ENCODE data around the gene MAGEF1.
"Not testable (repeated sequence)": the region's sequence is repeated elsewhere in the genome, so short reads cannot be mapped to it uniquely, and the experiment has no call there.

The MAGEF1 gene

DNA sequence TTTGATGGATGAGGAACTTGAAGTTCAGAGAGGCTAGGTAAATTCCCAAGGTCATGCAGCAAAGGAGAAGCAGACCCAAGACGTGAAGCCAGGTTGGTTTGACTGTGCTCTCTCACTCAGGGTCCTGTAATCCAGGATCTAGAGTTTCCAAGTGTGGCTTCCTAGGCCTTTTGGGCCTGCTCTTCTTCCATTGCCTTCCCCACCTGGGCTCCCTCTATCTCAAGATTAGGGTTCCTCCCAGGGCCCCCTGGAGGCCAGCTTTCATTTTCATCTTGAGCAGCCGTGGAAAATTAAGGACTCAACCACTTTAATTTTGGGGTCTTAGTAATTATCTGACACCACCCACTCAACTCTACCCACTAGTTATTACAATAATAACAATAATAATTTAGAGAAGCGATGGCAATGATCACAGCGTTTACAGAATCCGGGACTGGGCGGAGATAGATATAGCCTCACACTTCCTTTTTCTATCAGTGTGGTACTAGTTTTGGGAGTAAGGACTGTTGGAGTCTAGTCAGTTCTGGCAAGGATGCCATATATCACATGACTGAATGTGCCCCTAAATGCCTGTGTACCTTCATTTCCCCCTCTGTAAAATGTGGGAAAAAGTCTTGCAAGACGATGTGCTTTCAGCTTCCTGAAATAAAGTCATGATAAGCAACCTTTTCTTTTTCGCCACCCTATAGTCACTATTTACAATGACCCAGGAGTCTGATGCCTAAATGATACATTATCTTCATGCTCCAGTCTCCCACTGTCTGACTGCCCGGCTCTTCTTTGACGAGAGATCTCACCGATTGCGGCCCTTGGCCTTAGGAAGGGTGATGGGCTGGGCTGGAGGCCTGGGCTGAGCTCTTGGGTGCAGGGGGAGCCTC lies 30.2 kb upstream of the MAGEF1 start:
- no peak for DNase-seq

DNA sequence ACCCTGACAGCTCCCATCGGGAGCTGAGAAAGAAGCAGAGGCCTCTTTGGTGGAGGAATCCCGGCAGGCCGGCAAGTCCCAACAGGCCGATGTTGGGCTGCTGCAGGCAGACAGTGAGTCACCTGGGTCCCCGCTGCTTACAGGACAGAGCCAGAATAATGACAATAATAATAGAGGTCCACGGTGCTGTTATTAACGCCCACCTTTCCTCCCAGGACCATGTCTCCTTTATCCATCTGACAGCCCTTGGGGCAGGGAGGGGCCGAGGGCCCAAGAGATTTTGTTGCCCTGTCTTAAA lies 29.3 kb upstream of the MAGEF1 start:
- DNase-seq = no peak

DNA sequence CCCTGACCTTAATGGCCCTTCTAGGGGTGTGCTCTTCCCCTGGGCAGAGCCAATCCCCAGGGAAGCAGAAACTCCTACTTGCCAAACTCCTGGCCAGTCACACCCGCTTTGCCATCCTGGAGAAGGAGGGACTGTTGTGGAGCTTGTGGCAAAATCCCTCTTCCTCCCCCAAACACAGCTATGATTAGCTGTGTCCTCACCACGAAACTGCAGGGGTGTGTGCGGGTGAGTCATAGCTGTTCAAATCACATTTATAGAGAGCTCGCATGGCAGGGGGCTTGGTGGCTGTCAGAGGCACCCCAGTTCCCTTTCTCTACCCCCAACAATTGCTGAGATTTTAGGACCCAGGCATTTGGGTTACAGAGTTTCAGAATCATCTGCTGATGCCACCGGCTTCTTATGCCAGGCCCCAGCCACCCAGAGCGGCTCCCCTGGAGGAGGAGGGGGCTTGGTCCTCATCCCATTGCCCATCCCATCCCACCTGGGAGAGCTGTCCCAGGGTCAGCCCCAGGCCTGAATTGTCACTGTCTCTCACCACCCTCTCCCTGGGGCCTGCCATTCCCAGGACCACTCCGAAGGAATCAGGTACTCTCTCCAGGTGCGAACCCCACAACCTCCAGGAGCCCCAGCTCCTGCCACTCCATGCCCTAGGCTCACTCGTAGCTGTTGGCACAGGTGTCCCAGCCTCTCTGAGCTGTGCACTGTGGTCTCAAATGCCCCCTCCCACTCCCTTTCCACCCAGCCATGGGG lies 28.8 kb upstream of the MAGEF1 start:
- no peak for DNase-seq

DNA sequence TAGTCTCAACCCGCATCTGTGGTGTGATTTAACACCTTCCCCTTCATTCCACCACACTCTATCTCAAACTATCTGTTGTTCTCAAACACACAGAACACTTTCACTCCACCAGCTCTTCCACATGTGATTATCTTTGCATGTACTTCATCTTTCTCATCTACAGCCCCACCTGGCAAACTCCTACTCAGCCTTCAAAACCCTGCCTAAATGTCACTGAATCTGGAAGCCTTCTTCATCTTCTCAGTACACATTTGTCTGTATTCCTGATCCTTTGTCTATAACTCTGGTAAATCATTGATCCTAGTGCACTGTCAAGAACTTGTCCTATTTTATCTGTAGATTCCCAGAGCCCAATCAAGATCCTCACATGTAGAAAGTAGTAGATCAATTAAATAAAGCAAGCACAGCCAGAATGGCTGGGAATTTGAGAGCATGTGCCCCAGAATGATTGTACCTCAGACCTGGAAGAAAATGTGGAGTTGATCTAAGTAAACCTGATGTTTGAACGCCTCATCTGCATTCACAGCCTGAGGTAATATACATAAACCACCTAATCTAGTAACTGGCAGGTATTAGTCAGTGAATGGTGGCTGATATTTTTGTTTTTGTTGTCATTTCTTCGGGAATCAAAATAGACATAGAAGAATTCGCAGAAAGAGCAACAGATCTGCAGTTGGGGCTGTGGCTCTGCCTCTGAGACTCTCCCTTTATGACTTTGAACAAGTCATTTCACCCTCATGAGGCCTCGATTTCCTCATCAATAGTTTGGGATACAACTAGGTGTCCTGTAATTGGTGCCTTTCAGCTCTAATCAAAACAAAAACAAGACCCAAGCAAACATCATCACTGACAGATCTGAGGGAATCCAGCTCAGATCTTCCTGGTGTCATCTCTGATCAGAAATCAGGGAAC lies 28.0 kb upstream of the MAGEF1 start:
- no peak for DNase-seq

DNA sequence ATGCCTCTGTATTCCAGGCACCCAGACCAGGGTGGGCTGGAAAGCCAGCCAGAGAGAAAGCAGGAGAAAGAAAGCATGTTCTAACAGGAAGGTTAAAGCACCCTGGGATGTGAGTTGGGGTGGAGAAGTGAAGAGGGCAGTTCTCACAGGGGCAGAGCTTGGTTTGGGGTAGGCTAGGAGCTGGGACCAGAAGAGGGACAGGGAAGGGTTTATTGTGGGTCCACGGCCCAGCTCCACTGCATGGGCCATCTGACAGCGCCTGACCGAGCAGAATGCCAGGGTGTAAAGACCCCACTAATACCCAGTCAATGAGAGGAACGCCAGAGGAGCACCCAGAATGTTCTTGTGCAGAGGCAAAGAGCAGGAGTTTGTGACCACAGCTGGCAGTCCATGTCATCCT lies 27.1 kb upstream of the MAGEF1 start:
- DNase-seq = no peak

DNA sequence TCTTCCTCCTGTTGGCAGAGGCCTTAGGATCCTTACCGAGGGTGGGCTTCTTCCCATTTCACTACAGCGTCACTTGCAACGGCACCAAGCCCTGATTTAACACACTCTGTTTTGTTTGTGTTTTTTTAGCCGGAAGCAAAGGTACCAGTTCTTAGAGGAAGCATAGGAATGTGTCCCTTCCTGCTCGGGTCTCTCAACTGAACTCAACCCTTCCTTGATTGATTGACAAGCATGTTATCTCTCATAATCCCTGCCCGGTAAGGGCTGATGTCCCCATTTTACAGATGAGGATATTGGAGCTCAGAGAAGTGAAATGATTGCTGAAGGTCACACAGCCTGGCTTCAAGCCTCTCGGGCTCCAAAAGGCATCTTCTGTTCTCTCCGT lies 26.6 kb upstream of the MAGEF1 start:
- no peak for DNase-seq

DNA sequence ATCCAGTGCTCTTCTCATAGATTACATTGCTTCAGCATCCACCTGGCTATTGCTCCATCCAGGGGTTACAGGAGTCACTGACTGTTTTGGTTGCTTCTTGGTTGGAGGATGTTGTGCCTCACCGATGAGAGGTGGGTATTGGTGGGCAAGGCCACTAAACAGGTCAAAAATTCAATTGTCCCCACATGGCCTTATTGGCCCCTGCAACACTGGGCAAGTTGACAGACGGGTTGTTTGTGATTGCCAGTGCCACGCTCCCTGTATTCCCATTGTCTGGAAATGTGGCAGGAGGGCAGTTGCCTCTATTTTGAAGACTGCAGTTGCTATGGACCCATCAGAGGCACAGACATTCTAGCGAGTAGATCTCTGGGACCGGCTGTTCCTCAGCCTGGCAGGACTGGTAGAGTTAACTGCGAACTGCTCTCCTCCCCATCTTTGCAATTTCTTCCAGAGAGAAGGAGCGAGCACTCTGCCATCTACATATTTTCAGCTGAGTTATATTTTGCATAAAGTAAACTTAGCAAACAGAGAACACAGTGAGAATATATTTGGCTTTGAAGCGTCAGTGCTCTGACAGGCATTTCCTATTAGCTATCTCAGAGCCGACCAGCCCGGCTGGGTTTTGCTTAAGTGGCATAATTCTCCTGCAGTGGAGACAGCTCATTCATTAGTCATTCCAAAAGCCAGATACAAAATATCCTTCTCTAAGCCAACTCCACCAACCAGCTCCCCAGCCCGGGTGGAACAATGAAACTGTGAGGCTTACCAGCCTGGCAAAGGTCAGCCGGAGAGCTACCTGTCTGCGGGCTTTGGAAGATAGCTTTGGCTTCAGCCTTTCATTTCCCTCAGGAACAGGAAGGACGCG lies 26.0 kb upstream of the MAGEF1 start:
- DNase-seq = no peak

DNA sequence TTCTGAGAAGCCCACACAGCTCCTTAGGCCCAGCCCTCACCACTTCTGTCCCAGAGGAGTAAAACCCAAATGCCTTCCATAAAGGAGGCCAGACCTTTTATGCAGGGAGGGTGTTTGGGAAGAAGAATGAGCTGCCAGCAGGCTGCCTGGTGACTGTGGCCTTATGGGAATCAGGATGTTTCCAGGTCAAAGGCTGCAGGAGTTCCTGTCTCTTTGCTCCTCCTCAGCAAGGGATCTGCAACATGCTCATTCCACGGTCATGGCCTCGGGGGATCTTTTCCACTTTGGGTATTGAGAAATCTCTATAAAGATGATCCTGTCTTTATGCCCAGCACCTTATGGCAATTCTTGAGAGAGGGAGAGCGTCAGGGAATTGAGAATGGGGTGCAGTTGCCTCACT lies 25.2 kb upstream of the MAGEF1 start:
- DNase-seq = no peak

DNA sequence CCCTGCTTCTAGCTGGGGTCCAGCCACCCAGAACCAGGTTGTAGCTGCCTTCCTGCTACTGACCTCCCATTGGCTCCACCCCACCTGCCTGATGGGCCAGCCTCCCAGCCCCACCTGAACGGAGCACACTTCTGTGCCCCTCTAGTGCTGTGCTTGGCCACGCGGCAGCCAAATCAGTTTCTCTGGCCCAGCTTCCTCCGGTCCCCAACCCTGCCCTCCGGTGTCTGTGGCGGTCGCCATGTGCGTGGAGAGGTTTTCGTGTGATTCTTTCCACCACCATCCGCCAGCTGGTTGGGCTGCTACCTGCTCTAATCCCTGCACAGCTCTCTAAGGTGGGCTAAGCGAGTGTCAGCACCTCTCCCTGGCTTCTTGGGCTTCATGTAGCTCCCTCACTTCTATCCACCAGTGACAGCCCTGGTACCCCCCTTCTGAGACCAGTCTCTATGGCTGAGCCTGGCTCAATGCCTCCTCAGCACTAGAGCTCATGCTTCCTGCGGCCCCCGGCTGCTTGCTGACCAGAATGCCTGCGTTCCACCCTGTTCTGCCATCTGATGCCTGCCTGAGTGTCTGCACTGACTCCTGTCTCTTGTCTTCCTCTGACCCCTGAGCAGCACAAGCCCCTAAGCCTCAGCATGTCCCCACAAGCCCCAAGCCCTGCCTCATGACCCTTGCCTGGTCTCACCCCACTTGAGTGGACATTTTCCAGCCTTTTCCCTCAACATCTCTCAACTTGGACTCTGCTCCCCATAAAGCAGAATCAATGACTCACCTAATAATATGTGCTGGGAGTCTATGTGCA lies 23.2 kb upstream of the MAGEF1 start:
- DNase-seq = no peak

DNA sequence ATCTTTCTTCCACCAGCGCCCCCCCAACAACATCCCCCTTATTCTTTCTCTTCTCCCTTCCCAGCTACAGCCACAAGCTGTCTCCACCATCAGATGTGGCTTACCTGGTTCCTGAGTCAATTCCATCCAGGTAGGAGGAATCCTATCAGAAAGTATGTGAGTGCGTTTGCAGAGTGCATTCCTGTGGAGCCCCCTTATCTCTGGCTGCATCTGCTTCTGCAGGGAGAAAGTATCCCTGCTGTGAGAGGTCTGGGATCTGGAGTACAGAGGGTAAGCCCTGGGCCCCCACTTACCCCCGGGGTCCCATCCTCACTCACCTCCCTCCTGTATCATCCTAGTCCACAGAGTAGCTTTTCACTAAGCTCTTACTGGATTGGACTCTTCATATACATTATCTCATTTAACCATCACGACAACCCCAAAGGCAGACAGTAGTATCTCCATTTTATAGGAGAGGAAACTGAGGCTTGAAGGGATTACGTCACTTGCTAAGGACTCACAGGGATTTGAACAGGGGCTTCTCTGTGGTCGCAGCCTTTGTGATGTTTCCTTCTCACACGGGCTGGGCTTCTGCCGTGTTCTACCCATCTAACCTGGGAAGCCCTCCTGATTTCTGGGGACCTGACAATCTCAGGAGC lies 22.2 kb upstream of the MAGEF1 start:
- DNase-seq = no peak

DNA sequence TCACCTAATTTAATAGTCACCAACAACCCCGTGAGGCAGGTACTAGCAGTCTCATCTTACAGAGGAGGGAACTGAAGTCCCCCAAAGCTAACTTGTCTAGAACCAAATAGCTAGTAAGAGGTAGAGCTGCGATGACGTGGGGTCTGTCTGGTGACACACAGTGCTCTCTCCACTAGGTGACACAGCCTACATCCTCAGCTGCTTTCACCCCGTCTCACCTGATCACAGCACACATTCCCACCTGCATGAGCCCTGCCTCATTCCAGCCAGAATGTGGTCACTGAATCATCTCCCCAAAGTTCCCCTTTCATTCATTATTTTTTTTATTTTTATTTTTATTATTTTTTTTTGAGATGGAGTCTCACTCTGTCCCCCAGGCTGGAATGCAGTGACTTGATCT lies 21.3 kb upstream of the MAGEF1 start:
- no peak for DNase-seq

DNA sequence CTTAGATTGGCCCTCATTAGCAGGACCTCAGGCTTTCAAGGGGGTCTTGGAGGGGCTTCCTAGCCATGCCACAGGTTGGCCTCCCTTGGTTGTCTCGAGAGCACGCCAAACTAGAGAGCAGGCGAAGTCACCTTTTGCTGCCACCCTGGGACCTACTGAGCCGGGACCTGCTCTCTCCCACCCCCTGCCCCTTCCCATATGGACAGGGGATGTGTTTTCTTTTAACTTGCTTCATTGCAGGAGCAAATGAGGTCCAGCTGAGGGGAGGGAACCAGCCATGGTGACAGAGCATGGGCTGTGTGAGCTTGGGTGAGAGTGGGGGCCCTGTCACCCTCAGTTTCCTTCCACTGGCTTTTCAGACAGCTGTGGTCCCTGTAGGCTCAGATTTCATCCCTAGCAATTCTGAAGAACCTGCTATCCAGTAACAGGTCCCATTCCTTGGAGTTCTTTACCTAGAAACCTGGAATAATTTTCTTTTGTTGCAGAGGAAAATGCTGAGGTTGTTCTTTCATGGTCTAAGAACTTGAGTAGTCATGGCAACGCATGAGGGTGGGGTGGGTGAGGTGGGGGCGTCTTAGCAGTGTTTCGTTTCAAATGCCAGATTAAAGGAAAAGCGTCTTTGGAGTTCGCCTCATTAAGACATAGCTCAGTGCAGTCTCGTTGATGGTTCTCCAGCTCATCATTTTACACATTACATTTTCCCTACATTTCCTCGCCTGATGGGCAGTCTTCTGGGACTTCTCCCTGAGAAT lies 20.1 kb upstream of the MAGEF1 start:
- DNase-seq = no peak

DNA sequence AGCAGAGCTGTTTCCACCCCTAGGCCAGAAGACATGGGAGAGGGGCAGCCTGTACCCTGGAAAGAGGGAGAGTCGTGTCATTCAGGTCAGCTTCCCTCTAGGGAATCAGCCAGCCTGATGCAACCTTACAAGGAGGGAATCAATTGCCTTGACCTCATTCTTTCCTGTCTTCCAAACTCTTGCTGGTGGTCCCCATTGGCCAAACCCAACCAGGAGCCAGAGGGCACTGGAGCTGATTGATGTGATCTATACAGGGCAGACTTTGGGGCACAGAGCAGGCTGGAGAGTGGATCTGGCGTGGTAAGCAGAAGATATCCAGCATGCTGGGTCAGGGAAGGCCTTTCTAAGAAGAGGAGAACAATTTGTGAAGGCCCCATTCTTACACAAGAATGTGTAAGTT lies 19.1 kb upstream of the MAGEF1 start:
- no peak for DNase-seq

DNA sequence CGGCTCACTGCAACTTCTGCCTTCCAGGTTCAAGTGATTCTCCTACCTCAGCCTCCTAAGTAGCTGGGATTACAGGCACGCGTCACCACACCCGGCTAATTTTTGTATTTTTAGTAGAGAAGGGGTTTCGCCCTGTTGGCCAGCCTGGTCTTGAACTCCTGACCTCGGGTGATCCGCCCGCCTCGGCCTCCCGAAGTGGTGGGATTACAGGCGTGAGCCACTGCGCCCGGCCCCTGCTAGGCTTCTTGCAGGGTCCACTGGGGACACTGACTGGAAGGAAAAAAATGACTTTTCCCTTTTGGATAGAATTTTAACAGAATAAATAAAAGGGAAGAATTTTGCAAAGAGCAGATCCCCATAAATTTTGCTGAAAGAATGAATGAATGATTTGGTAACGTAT lies 17.3 kb upstream of the MAGEF1 start:
- DNase-seq = not testable (repeated sequence)

DNA sequence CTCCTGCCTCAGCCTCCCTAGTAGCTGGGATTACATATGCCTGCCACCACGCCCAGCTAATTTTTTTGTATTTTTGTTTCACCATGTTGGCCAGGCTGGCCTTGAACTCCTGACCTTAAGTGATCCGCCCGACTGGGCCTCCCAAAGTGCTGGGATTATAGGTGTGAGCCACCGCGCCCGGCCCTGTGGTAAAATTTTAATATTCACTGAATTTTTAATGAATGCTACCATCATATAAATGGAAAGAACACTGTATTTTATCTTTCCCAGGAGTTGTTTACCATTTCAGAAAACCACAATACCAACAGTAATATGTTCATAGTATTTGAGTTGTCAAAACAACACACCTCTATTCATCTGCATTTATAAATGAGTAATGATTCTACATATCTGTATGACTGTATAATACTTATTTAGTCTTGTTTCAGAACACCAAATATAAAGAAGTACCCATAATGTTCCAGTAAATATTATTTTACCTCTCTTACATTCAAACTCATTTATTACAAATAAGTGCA lies 16.2 kb upstream of the MAGEF1 start:
- DNase-seq = no peak

DNA sequence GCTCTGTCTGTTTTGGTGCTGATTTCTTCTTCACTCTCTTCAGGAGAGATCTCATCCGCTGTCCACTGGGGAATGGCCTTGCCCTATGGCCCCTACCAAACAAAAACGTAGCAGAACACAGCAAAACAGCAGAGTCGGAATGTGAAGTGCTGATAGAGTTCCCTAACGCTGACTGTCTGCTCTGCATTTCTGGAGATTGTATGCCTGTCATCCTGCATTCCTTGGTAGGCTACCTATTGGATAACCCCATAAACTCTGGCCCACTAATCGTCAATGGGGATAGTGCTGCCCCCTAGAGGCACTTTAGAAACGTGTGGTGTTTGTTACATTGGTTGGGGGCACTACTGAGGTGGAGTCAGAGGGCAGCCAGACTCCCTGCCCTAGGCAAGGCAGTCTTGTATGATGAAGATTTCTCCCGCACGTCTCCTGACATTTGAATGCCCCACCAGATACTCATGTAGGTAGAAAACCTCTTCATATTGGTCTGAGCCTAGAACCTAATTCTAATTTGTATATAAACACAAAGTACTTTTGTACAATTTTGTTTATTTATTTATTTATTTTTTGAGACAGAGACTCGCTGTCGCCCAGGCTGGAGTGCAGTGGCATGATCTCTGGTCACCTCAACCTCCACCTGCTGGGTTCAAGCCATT lies 15.6 kb upstream of the MAGEF1 start:
- DNase-seq = peak; percentile 32 to 41

DNA sequence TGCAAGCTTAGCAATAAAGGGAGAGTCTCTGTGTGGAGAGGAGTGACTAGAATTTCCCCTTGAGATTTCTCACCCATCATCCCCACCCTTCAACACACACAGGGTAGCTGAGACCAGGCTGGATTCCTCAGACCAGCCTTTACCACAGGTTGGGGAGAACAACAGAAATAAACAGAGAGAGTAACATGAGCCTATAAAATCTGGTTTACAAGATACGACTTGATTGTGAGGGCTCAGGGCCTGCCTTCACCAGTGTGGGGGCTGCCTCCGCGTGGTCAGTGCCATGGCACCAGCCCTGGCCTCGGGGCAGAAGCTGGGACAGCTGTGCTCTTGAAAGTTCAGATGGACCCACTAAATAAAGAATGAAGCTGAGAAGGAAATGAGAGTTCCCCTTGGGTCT lies 14.6 kb upstream of the MAGEF1 start:
- no peak for DNase-seq

DNA sequence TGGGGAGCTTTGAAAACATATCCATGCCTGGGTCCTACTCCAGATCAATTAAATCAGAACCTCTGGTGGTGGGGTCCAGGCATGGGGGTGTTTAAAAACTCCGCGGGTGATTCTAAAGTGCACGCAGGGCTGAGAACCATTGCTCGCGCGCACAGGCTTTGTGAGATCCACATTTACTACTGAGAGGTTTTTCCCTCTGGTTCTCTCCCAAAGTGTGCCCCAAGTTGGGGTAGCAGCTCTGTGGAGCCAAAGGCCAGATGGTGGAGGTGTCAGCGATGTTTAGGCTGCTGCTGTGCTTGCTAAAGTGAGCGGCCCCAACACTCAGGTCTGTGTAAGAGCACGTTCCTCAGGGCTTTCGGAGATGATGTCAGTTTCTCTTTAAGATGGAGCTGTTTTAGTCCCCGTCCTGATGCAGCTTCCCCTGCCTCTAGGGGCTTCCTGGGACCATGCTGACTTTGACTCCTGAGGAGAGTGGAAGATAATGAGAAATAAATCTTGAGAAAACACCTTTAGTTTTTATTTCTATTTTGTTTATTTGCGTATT lies 13.4 kb upstream of the MAGEF1 start:
- no peak for DNase-seq

DNA sequence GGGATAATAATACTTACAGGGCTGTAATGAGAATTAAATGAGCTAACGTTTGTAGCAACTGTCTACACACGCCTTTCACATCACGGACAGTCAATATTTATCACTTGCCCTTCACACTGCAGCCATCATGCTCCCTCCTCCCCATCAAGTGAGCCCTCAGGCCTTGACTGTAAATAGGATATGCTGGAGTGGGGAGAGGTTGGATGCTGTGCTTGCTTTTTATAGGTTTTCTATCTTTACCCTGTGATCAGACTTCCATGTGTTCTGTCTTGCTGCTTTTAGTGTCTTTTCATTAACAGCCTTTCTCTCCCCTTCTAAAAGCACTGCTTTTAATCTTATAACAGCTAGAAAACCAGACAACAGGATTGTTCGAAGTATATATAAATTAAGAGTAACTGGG lies 12.8 kb upstream of the MAGEF1 start:
- DNase-seq = no peak

All from stimulated activated CD4-positive, alpha-beta T cell treated with anti-CD3 and anti-CD28 coated beads, Interleukin-2, amount 100 ng/mL, for 48 hours (primary cell).